Measurements from ENCODE around the gene CLCN6.

CLCN6 gene

GRCh38 chr1:11774753-11775152 lies 31.2 kb upstream of the CLCN6 start:
- no peak for DNase-seq (ENCODE audit: low read depth)
- H3K4me3 ChIP-seq (ENCODE audit: low read depth, low read length), result no peak overlapping the region
- TF ChIP-seq CTCF (IDR thresholded peaks at IDR 0.05; ENCODE audit: low read depth, low read length), result no peak
- no peak for TF ChIP-seq POLR2A (IDR thresholded peaks at IDR 0.05; ENCODE audit: extremely low read depth, insufficient read length)
- TF ChIP-seq MYC (IDR thresholded peaks at IDR 0.05; ENCODE audit: low read depth, low read length), result no peak
- TF ChIP-seq, protein P1, sequence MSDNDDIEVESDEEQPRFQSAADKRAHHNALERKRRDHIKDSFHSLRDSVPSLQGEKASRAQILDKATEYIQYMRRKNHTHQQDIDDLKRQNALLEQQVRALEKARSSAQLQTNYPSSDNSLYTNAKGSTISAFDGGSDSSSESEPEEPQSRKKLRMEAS (IDR thresholded peaks at IDR 0.05; ENCODE audit: low read depth, low read length), result no peak

- TF ChIP-seq POLR2A (IDR thresholded peaks at IDR 0.05; ENCODE audit: extremely low read depth, insufficient read length) (no peak), MYC (IDR thresholded peaks at IDR 0.05; ENCODE audit: low read depth, low read length) (no peak), CTCF (IDR thresholded peaks at IDR 0.05; ENCODE audit: low read depth, low read length) (no peak)
- TF ChIP-seq, protein P1 (IDR thresholded peaks at IDR 0.05; ENCODE audit: low read depth, low read length), result no peak
- no peak for DNase-seq (ENCODE audit: low read depth)
- H3K4me3 ChIP-seq (ENCODE audit: low read depth, low read length), result no peak overlapping the region
Measured at GRCh38 chr1:11777658-11778322, 28.2 kb upstream of the CLCN6 start.

DNA sequence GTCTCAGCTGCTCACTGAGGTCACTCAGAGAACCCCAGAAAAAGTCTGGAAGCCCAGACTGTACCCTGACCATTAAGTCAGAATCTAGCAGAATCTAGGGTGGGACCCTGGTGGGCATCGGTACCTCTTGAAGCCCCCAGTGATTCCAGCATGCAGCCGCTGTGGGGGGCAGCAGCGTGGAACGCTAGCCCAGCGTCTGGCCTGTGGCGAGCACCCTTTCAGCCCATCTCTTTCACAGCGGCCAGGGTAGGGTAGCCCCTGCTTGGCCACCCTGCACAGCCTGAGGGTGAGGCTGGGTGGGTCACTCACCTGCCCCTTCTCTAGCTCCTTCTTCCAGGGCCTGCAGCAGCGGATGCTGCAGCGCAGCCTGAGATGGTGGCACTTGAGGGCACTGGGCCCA lies 27.7 kb upstream of the CLCN6 start:
- TF ChIP-seq MYC (IDR thresholded peaks at IDR 0.05; ENCODE audit: low read depth, low read length), result no peak
- TF ChIP-seq, protein P1 (IDR thresholded peaks at IDR 0.05; ENCODE audit: low read depth, low read length), result no peak
- no peak for TF ChIP-seq CTCF (IDR thresholded peaks at IDR 0.05; ENCODE audit: low read depth, low read length)
- no peak overlapping the region for H3K4me3 ChIP-seq (ENCODE audit: low read depth, low read length)
- DNase-seq (ENCODE audit: low read depth), result no peak

GRCh38 chr1:11778844-11779623 lies 27.0 kb upstream of the CLCN6 start:
- DNase-seq (ENCODE audit: low read depth), result no peak

GRCh38 chr1:11779715-11780379 lies 26.1 kb upstream of the CLCN6 start:
- no peak for DNase-seq (ENCODE audit: low read depth)
- no peak for TF ChIP-seq CTCF (IDR thresholded peaks at IDR 0.05; ENCODE audit: low read depth, low read length)
- TF ChIP-seq MYC (IDR thresholded peaks at IDR 0.05; ENCODE audit: low read depth, low read length), result no peak
- TF ChIP-seq POLR2A (IDR thresholded peaks at IDR 0.05; ENCODE audit: extremely low read depth, insufficient read length), result no peak
- TF ChIP-seq, protein P1 (IDR thresholded peaks at IDR 0.05; ENCODE audit: low read depth, low read length), result no peak
- H3K4me3 ChIP-seq (ENCODE audit: low read depth, low read length), result no peak overlapping the region

More at GRCh38 chr1:11778844-11779623, 27.0 kb upstream of the CLCN6 start:
- TF ChIP-seq CTCF (IDR thresholded peaks at IDR 0.05; ENCODE audit: low read depth, low read length), result no peak
- TF ChIP-seq, protein P1 (IDR thresholded peaks at IDR 0.05; ENCODE audit: low read depth, low read length), result no peak
- no peak for TF ChIP-seq POLR2A (IDR thresholded peaks at IDR 0.05; ENCODE audit: extremely low read depth, insufficient read length)
- TF ChIP-seq MYC (IDR thresholded peaks at IDR 0.05; ENCODE audit: low read depth, low read length), result no peak
- no peak overlapping the region for H3K4me3 ChIP-seq (ENCODE audit: low read depth, low read length)

All from NB4 (cell line).